22Rv1 (cell line): ENCODE measurements around the gene ZBTB7C.

Experiments used
- CTCF ChIP-seq: fragments of 450-650 bp; IDR thresholded peaks from 2 replicates; pipeline ENCODE4 v1.5.1; 2017; ENCODE audit warnings: mild to moderate bottlenecking
- ZFX ChIP-seq: fragments of 450-650 bp; IDR thresholded peaks from 2 replicates; pipeline ENCODE4 v1.6.1; 2017; ENCODE audit warnings: antibody characterized with exemption, borderline replicate concordance

GRCh38 chr18:48295586-48296311, 113.4 kb downstream of the ZBTB7C start:
- TF ChIP-seq CTCF (peak; percentile 28), ZFX (no peak)
